Neural progenitor cell (in vitro differentiated cells): ENCODE data around the gene CHAF1A. TPM values are rescaled to one million over a fixed set of nuclear protein-coding genes. Genes with fewer than 3 reads are reported as not detected.
A peak's percentile ranks its signal among the peaks of the same experiment; 100 is the strongest.

Experiments
- DNase-seq: peaks from one replicate; pipeline ENCODE4 v3.0.0-alpha.2; 2016; ENCODE audit warnings: low spot score
- H2AFZ ChIP-seq: fragments of 200-600 bp; sonication (generic); replicated peaks from 2 replicates; pipeline ENCODE4 v1.6.1; 2016; ENCODE audit warnings: antibody characterized with exemption
- H3F3A ChIP-seq: fragments of 200-600 bp; sonication (generic); 2 replicates; pipeline ENCODE4 v1.6.1; 2016; ENCODE audit warnings: antibody characterized with exemption, low read depth
- H3K27ac ChIP-seq: fragments of 200-600 bp; sonication (generic); 2 replicates; pipeline ENCODE4 v1.5.1; 2016; ENCODE audit warnings: mild to moderate bottlenecking
- H3K27me3 ChIP-seq: fragments of 200-600 bp; sonication (generic); 2 replicates; pipeline ENCODE4 v1.6.1; 2016; ENCODE audit warnings: mild to moderate bottlenecking, moderate library complexity
- H3K36me3 ChIP-seq: fragments of 200-600 bp; sonication (generic); 2 replicates; pipeline ENCODE4 v1.5.1; 2016
- H3K4me1 ChIP-seq: fragments of 200-600 bp; sonication (generic); 2 replicates; pipeline ENCODE4 v1.6.1; 2016; ENCODE audit warnings: mixed run types
- H3K4me2 ChIP-seq: fragments of 200-600 bp; sonication (generic); 2 replicates; pipeline ENCODE4 v1.6.1; 2016
- H3K4me3 ChIP-seq: fragments of 200-600 bp; sonication (generic); 2 replicates; pipeline ENCODE4 v1.5.1; 2016
- H3K79me2 ChIP-seq: fragments of 200-600 bp; sonication (generic); 2 replicates; pipeline ENCODE4 v1.6.1; 2016; ENCODE audit warnings: low read depth
- H3K9ac ChIP-seq: fragments of 200-600 bp; sonication (generic); 2 replicates; pipeline ENCODE4 v1.6.1; 2016
- H3K9me3 ChIP-seq: fragments of 200-600 bp; sonication (generic); 2 replicates; pipeline ENCODE4 v1.5.1; 2016; ENCODE audit warnings: low read depth
- H4K20me1 ChIP-seq: fragments of 200-600 bp; sonication (generic); 2 replicates; pipeline ENCODE4 v1.6.1; 2016; ENCODE audit warnings: low read depth
- H3K27ac Mint-ChIP-seq: 3 replicates; pipeline ENCODE4 v1.8.0; 2021; ENCODE audit warnings: mixed read lengths
- H3K27me3 Mint-ChIP-seq: 2 replicates; pipeline ENCODE4 v1.8.0; 2022; ENCODE audit warnings: low read depth, mild to moderate bottlenecking, inconsistent platforms, moderate library complexity, mixed read lengths; ENCODE audit not compliant: insufficient read depth
- H3K36me3 Mint-ChIP-seq: 3 replicates; pipeline ENCODE4 v1.8.0; 2021; ENCODE audit warnings: mixed read lengths
- H3K4me1 Mint-ChIP-seq: 3 replicates; pipeline ENCODE4 v1.8.0; 2021; ENCODE audit warnings: mixed read lengths
- H3K4me3 Mint-ChIP-seq: 3 replicates; pipeline ENCODE4 v1.8.0; 2021; ENCODE audit warnings: mild to moderate bottlenecking, moderate library complexity, mixed read lengths
- H3K9me3 Mint-ChIP-seq: 3 replicates; pipeline ENCODE4 v1.8.0; 2020; ENCODE audit warnings: mixed read lengths
- CTCF ChIP-seq: fragments of 200-600 bp; sonication (generic); IDR thresholded peaks from 2 replicates; pipeline ENCODE4 v1.5.1; 2017; ENCODE audit warnings: antibody characterized with exemption, mild to moderate bottlenecking
- EZH2 ChIP-seq: fragments of 200-600 bp; sonication (generic); IDR thresholded peaks from 2 replicates; pipeline ENCODE4 v1.6.1; 2017; ENCODE audit warnings: antibody characterized with exemption, mild to moderate bottlenecking, moderate library complexity
- EZH2phosphoT487 ChIP-seq: fragments of 200-600 bp; sonication (generic); IDR thresholded peaks from 2 replicates; pipeline ENCODE4 v1.6.1; 2017; ENCODE audit warnings: antibody characterized with exemption
- total RNA-seq: library from RNA; depleted of rRNA; stranded (reverse); fragments of >200 nt; gene quantifications from 2 replicates; pipeline ENCODE4 v1.2.3, GENCODE V29; 2015; ENCODE audit warnings: low replicate concordance

The CHAF1A gene
- total RNA-seq, 1 donor from 2014 or later: 37.5 TPM

GRCh38 chr19:4390017-4390566 lies 12.3 kb upstream of the CHAF1A start:
- Mint-ChIP-seq H3K27ac (peak overlapping the region; percentile 81), H3K4me3 (peak overlapping the region; percentile 79), H3K27me3 (peaks cover 12% of the 10 kb centered on the region), H3K9me3 (no peaks in the 10 kb centered on the region), H3K36me3 (no peaks in the 10 kb centered on the region), H3K4me1 (peaks cover 77% of the 10 kb centered on the region)
- Histone ChIP-seq H3K4me1 (peaks cover 69% of the 10 kb centered on the region), H3K27ac (peak overlapping the region; percentile 96), H3K79me2 (peaks cover 90% of the 10 kb centered on the region), H3K9ac (no peak overlapping the region), H4K20me1 (peaks cover 30% of the 10 kb centered on the region), H3K27me3 (no peaks in the 10 kb centered on the region), H3K36me3 (no peaks in the 10 kb centered on the region), H3F3A (peaks cover 63% of the 10 kb centered on the region), H3K4me3 (peak overlapping the region; percentile 30), H3K9me3 (no peaks in the 10 kb centered on the region), H3K4me2 (peak overlapping the region; percentile 75), H2AFZ (no peak overlapping the region)
- no peak for DNase-seq
- TF ChIP-seq EZH2: no peak
- TF ChIP-seq CTCF: no peak
- no peak for TF ChIP-seq EZH2phosphoT487

- peak overlapping the region; percentile 81 for H3K27ac Mint-ChIP-seq
- DNase-seq: peak; percentile 87
- Histone ChIP-seq H3K27ac (peak overlapping the region; percentile 96), H3K4me2 (peak overlapping the region; percentile 75), H3K4me1 (peaks cover 72% of the 10 kb centered on the region), H3K9ac (no peak overlapping the region), H2AFZ (no peak overlapping the region), H3K27me3 (no peaks in the 10 kb centered on the region), H3K36me3 (no peaks in the 10 kb centered on the region), H3K9me3 (no peaks in the 10 kb centered on the region), H3F3A (peaks cover 68% of the 10 kb centered on the region), H3K4me3 (peak overlapping the region; percentile 30), H3K79me2 (peaks cover 90% of the 10 kb centered on the region), H4K20me1 (peaks cover 29% of the 10 kb centered on the region)
- TF ChIP-seq EZH2: no peak
- H3K4me1 Mint-ChIP-seq: peaks cover 81% of the 10 kb centered on the region
- H3K4me3 Mint-ChIP-seq: peak overlapping the region; percentile 79
- no peaks in the 10 kb centered on the region for H3K9me3 Mint-ChIP-seq
- peaks cover 12% of the 10 kb centered on the region for H3K27me3 Mint-ChIP-seq
- no peaks in the 10 kb centered on the region for H3K36me3 Mint-ChIP-seq
Observed at GRCh38 chr19:4390567-4391305, 11.7 kb upstream of the CHAF1A start.

GRCh38 chr19:4391306-4391693 lies 11.1 kb upstream of the CHAF1A start:
- Histone ChIP-seq H3K4me2 (peak overlapping the region; percentile 75), H3K4me1 (peaks cover 75% of the 10 kb centered on the region), H3K9me3 (no peaks in the 10 kb centered on the region), H3K9ac (no peak overlapping the region), H2AFZ (no peak overlapping the region), H3K27me3 (no peaks in the 10 kb centered on the region), H3K36me3 (no peaks in the 10 kb centered on the region), H3K79me2 (peaks cover 90% of the 10 kb centered on the region), H3K4me3 (peak overlapping the region; percentile 30), H3K27ac (peak overlapping the region; percentile 96), H4K20me1 (peaks cover 24% of the 10 kb centered on the region), H3F3A (peaks cover 68% of the 10 kb centered on the region)
- TF ChIP-seq EZH2 (no peak), EZH2phosphoT487 (no peak), CTCF (no peak)
- Mint-ChIP-seq H3K9me3 (no peaks in the 10 kb centered on the region), H3K4me3 (peak overlapping the region; percentile 79), H3K27me3 (peaks cover 9% of the 10 kb centered on the region), H3K4me1 (peaks cover 77% of the 10 kb centered on the region), H3K27ac (peak overlapping the region; percentile 53), H3K36me3 (no peaks in the 10 kb centered on the region)
- DNase-seq: no peak
